MM.1S (cell line): ENCODE results near the gene CABP4.
A peak's percentile ranks its signal among the peaks of the same experiment; 100 is the strongest.

Experiments used
- CTCF ChIP-seq: fragments of 300-600 bp; sonication (generic); IDR thresholded peaks from 2 replicates; pipeline ENCODE4 v1.5.1; 2016; ENCODE audit warnings: antibody characterized with exemption, low read length, mixed read lengths
- EZH2 ChIP-seq: fragments of 300-600 bp; sonication (generic); optimal IDR thresholded peaks from 2 replicates; pipeline ENCODE3; 2017; ENCODE audit warnings: low read depth, mild to moderate bottlenecking, antibody characterized with exemption, low read length, mixed read lengths
- EZH2phosphoT487 ChIP-seq: fragments of 300-600 bp; sonication (generic); IDR thresholded peaks from 2 replicates; pipeline ENCODE4 v1.6.1; 2018; ENCODE audit warnings: antibody characterized with exemption, low read length

DNA sequence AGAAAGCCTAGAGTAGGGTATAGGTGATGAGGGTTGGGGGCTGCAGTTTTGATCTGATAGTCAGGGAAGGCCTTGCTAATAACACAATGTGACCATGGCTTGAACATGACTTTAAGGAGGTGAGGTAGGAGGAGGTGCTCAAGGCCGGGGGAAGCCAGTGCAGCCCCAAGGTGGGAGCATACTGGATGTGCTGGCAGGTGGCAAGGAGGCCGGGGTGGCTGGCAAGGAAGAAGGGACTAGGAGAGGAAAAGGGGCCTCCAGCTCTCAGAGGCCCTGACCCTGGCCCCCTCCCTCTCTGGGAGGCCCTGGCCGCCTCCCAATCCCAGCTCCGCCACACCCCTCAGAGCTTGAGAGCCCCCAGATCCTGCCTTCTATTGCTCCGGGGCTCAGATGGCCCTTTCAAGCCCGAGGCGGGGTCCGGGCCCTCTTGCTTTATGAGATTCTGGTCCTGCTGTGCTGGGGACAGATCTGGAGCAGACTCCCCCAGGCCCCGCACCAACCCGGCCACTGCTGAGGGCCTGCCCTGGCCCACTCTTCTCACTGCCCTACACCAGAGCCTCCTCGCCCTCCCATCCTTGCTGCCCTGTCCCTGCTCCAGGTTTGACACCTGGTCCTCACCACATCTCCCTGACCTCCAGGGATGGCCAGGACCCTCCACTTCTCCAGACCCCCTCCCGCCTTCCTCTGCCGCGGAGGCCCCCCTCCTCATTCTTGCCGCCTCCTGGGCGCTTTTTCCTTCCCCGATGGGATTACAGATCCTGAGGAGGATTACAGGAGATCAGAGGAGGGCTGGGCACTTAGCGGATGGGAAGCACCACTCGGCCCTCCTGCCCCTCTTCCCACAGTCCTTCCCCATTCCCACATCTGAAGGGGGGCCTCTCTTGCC lies 48.2 kb downstream of the CABP4 start:
- TF ChIP-seq CTCF: no peak
- peak; percentile 87 for TF ChIP-seq EZH2
- no peak for TF ChIP-seq EZH2phosphoT487
